ENCODE results near the gene RNU7-1. TPM values are rescaled to one million over a fixed set of nuclear protein-coding genes. Genes with fewer than 3 reads are reported as not detected.

The RNU7-1 gene
- polyA plus RNA-seq, 1 donor: not detected

- DNase-seq: no peak
Observed at GRCh38 chr12:6965714-6966113, 22.1 kb downstream of the RNU7-1 start.

GRCh38 chr12:6966351-6966750, 22.7 kb downstream of the RNU7-1 start:
- no peak for DNase-seq

GRCh38 chr12:6967651-6968100, 24.1 kb downstream of the RNU7-1 start:
- DNase-seq: no peak

GRCh38 chr12:6968426-6968825, 24.8 kb downstream of the RNU7-1 start:
- DNase-seq: no peak

GRCh38 chr12:6970096-6970527, 26.5 kb downstream of the RNU7-1 start:
- no peak for DNase-seq

- DNase-seq: no peak
Observed at GRCh38 chr12:6974180-6974579, 30.6 kb downstream of the RNU7-1 start.

GRCh38 chr12:6975297-6976032, 31.8 kb downstream of the RNU7-1 start:
- DNase-seq: no peak

GRCh38 chr12:6977653-6978052, 34.0 kb downstream of the RNU7-1 start:
- no peak for DNase-seq

- no peak for DNase-seq
Observed at GRCh38 chr12:6978188-6978587, 34.6 kb downstream of the RNU7-1 start.

- DNase-seq: no peak
Observed at GRCh38 chr12:6978611-6979011, 35.0 kb downstream of the RNU7-1 start.

- no peak for DNase-seq
Observed at GRCh38 chr12:6979021-6979420, 35.4 kb downstream of the RNU7-1 start.

GRCh38 chr12:6979453-6979852, 35.8 kb downstream of the RNU7-1 start:
- no peak for DNase-seq

GRCh38 chr12:6980075-6980474, 36.5 kb downstream of the RNU7-1 start:
- no peak for DNase-seq

GRCh38 chr12:6980740-6981139, 37.1 kb downstream of the RNU7-1 start:
- no peak for DNase-seq

GRCh38 chr12:6981152-6982052, 37.8 kb downstream of the RNU7-1 start:
- DNase-seq: no peak

GRCh38 chr12:6982532-6982931, 38.9 kb downstream of the RNU7-1 start:
- no peak for DNase-seq

GRCh38 chr12:6987956-6988553, 44.4 kb downstream of the RNU7-1 start:
- no peak for DNase-seq

Other genes with a start within 250 kb of the RNU7-1 start
- gene PIANP, start 243.0 kb upstream of the RNU7-1 start, polyA plus RNA-seq (ENCODE audit: insufficient read length): 2.4 TPM
- 65.7 TPM for gene COPS7A, start 219.8 kb upstream of the RNU7-1 start, polyA plus RNA-seq (ENCODE audit: insufficient read length)
- gene MLF2, start 190.7 kb upstream of the RNU7-1 start, polyA plus RNA-seq (ENCODE audit: insufficient read length): 134 TPM
- 373 TPM for gene PTMS, start 177.5 kb upstream of the RNU7-1 start, polyA plus RNA-seq (ENCODE audit: insufficient read length)
- gene LAG3, start 171.3 kb upstream of the RNU7-1 start, polyA plus RNA-seq (ENCODE audit: insufficient read length): 0.80 TPM
- gene CD4, start 154.3 kb upstream of the RNU7-1 start, polyA plus RNA-seq (ENCODE audit: insufficient read length): 11.1 TPM
- gene GPR162, start 122.0 kb upstream of the RNU7-1 start, polyA plus RNA-seq (ENCODE audit: insufficient read length): 17.6 TPM
- 29.7 TPM for gene P3H3, start 115.4 kb upstream of the RNU7-1 start, polyA plus RNA-seq (ENCODE audit: insufficient read length)
- gene GNB3, start 102.9 kb upstream of the RNU7-1 start, polyA plus RNA-seq (ENCODE audit: insufficient read length): 32.6 TPM
- 16.7 TPM for gene CDCA3, start 92.5 kb upstream of the RNU7-1 start, polyA plus RNA-seq (ENCODE audit: insufficient read length)
- 66.9 TPM for gene USP5, start 91.7 kb upstream of the RNU7-1 start, polyA plus RNA-seq (ENCODE audit: insufficient read length)
- 1,016 TPM for gene TPI1, start 76.3 kb upstream of the RNU7-1 start, polyA plus RNA-seq (ENCODE audit: insufficient read length)
- 5.9 TPM for gene SPSB2, start 70.5 kb upstream of the RNU7-1 start, polyA plus RNA-seq (ENCODE audit: insufficient read length)
- gene LRRC23, start 39.0 kb upstream of the RNU7-1 start, polyA plus RNA-seq (ENCODE audit: insufficient read length): 9.3 TPM
- gene ENO2, start 29.2 kb upstream of the RNU7-1 start, polyA plus RNA-seq (ENCODE audit: insufficient read length): 4.8 TPM
- 91.2 TPM for gene ATN1, start 15.9 kb upstream of the RNU7-1 start, polyA plus RNA-seq (ENCODE audit: insufficient read length)
- 148 TPM for gene C12orf57, start 206 bp downstream of the RNU7-1 start, polyA plus RNA-seq (ENCODE audit: insufficient read length)
- 6.8 TPM for gene PTPN6, start 7.5 kb downstream of the RNU7-1 start, polyA plus RNA-seq (ENCODE audit: insufficient read length)
- 307 TPM for gene PHB2, start 26.8 kb downstream of the RNU7-1 start, polyA plus RNA-seq (ENCODE audit: insufficient read length)
- gene EMG1, start 27.1 kb downstream of the RNU7-1 start, polyA plus RNA-seq (ENCODE audit: insufficient read length): 26.6 TPM
- 18.6 TPM for gene LPCAT3, start 74.7 kb downstream of the RNU7-1 start, polyA plus RNA-seq (ENCODE audit: insufficient read length)
- gene C1S, start 116.9 kb downstream of the RNU7-1 start, polyA plus RNA-seq (ENCODE audit: insufficient read length): 138 TPM
- gene C1R, start 148.6 kb downstream of the RNU7-1 start, polyA plus RNA-seq (ENCODE audit: insufficient read length): 140 TPM
- 11.7 TPM for gene C1RL, start 165.4 kb downstream of the RNU7-1 start, polyA plus RNA-seq (ENCODE audit: insufficient read length)
- gene RBP5, start 185.1 kb downstream of the RNU7-1 start, polyA plus RNA-seq (ENCODE audit: insufficient read length): 3.7 TPM
- 28.8 TPM for gene CLSTN3, start 186.6 kb downstream of the RNU7-1 start, polyA plus RNA-seq (ENCODE audit: insufficient read length)
- gene PEX5, start 245.9 kb downstream of the RNU7-1 start, polyA plus RNA-seq (ENCODE audit: insufficient read length): 38.2 TPM

All from hindlimb muscle (tissue), 1 donor.